GM21447 (cell line): ENCODE measurements around the gene COL19A1.
A peak's percentile ranks its signal among the peaks of the same experiment; 100 is the strongest.
"Not testable (repeated sequence)": the region's sequence is repeated elsewhere in the genome, so short reads cannot be mapped to it uniquely, and the experiment has no call there.

Experiments
- ATAC-seq: cut with Tn5 transposase; IDR thresholded peaks from one replicate; pipeline ENCODE4 v1.9.1; 2021; ENCODE audit not compliant: unreplicated experiment

The COL19A1 gene

DNA sequence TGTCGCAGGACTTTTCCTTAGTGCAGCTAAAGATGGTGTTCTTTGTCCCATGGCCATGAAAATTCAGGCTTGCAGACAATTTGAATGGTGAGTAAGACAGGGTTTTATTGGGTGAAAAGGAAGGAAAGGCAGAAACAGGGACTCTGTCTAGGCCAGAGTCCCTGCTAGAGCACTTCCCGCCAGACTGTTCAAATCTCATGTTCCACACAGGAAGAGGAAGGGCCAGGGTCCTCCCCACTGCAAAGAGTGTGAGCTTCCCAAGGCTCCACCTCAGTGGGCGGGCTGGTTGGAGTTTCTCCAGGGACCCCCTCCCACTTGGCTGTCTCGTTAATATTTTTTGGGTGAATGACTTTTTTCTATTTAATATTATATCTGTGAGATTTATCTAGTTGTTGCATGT is 29.0 kb downstream of the COL19A1 start:
- ATAC-seq: peak; percentile 10

DNA sequence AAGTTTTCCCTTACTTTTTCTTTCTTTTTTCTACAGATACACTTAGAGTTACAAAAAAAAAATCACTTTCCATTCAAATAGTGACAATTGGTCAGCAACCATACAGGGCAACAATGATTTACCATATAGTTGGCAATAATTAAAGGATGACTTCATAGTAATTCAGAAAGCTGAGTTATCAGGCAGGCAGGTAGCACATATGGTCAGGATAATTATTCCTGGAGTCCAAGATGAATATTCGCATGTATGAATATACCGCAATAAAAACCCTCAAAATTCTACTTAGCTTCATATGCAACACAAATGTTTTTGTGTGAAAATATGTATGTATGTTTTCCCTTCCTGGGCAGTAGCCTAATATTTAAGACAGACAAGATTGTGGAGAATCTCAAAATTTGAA is 34.5 kb downstream of the COL19A1 start:
- no peak for ATAC-seq

GRCh38 chr6:69901361-69901760 is 35.0 kb downstream of the COL19A1 start:
- ATAC-seq: no peak

GRCh38 chr6:69907981-69908498 is 41.7 kb downstream of the COL19A1 start:
- no peak for ATAC-seq

- no peak for ATAC-seq
Measured at GRCh38 chr6:69913361-69913760, 47.0 kb downstream of the COL19A1 start.

GRCh38 chr6:69914015-69914485 is 47.7 kb downstream of the COL19A1 start:
- no peak for ATAC-seq

- no peak for ATAC-seq
Measured at GRCh38 chr6:69915346-69915745, 49.0 kb downstream of the COL19A1 start.

- peak; percentile 72 for ATAC-seq
Measured at GRCh38 chr6:69917834-69918233, 51.5 kb downstream of the COL19A1 start.

DNA sequence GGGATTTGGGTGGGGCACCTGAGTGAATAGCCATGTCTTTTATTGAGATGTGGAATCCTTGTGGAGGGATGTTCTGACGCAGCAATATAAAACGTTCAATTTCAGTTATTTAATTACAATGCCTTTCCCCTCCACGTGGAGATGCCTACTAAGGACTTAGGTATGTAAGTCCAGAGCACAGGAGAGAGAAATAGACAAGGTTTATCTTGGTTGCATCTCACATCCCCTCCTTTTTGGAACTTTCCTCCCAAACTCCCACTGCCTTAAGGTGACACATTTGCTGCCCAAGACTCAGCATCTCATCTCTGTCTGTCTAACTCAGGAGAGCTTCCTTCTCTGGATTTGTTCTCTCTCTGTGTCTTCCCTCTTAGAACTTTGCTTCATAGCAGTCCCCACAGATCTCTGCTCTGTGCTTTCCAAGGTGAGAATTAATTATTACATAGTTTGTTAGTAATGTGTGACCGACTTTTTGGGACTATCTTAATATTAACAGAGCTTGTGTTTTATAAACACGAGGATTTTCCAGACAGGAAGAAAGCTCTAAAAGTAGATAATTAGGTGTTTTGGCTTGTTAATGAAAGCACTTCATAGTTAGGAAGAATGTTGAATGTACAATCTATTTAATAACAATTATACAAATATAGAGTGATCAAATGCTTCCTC is 52.6 kb downstream of the COL19A1 start:
- ATAC-seq: no peak

DNA sequence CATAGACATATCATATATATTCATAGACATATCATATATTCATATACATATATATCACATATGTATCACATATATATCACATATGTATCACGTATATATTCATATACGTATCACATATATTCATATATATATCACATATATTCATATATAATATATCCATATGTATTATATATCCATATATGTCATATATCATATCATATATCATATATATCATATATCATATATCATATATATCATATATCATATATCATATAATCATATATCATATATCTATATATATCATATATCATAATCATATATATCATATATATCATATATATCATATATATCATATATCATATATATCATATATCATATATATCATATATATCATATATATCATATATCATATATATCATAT is 54.7 kb downstream of the COL19A1 start:
- not testable (repeated sequence) for ATAC-seq

- ATAC-seq: not testable (repeated sequence)
Measured at GRCh38 chr6:69921611-69922010, 55.3 kb downstream of the COL19A1 start.

GRCh38 chr6:69926745-69927144 is 60.4 kb downstream of the COL19A1 start:
- ATAC-seq: no peak

- no peak for ATAC-seq
Measured at GRCh38 chr6:69933239-69933638, 66.9 kb downstream of the COL19A1 start.

- no peak for ATAC-seq
Measured at GRCh38 chr6:69935079-69935478, 68.7 kb downstream of the COL19A1 start.

DNA sequence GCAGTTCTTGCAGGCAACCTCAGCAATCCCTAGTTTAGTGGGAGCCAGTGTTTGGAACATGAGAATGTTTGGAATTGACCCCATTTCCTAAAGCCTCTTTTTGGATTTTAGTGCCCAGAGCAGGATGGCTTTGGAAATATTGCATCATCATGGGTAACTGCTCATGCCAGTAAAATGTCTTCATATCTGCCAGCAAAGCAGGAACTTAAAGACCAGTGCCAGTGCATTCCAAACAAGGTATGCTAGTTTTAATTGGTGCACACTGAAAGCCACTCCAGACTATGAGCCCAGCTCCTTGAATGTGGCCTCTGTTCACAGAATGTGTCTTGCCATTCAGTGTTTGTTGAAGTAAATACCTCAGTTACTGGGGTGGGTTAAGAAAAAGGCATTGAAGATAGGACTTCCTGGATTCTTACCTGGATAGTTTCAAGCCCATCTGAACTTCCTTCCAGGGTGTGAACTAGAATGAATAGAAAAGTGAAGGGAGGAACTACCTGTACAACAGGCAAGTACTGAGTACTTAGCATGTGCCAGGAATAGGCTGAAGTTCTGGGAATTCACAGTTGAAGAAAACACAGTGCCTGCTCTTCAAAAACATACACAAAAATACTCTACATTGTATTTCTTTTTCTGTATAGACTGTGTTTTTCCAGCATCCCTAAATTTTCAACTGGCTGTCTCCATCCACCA is 70.5 kb downstream of the COL19A1 start:
- no peak for ATAC-seq

- ATAC-seq: no peak
Measured at GRCh38 chr6:69937402-69938136, 71.2 kb downstream of the COL19A1 start.

- ATAC-seq: no peak
Measured at GRCh38 chr6:69942485-69942884, 76.1 kb downstream of the COL19A1 start.

DNA sequence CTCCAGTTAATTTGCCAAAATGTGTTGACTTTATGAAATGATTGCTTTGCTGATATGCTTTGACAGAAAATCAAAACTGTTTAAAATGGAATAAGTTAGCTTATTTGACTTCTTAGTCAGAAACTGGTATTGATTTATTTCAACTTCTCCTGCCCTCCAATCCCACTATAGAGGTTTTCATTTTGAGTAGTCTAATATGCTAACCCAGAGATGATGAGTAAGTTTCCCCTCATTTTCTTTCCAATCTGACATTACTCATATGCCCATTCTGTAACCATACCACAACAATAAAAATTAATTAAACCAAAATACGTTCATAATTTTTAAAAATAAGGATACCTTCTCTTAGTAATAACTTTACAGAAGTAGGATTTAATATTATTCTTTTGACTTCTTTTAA is 78.8 kb downstream of the COL19A1 start:
- no peak for ATAC-seq

GRCh38 chr6:69948479-69949114 is 82.2 kb downstream of the COL19A1 start:
- no peak for ATAC-seq

- no peak for ATAC-seq
Measured at GRCh38 chr6:69953491-69953890, 87.1 kb downstream of the COL19A1 start.

- no peak for ATAC-seq
Measured at GRCh38 chr6:69954733-69955132, 88.4 kb downstream of the COL19A1 start.
